NCI-H460 (cell line): ENCODE measurements around the gene KCNC4. TPM values are rescaled to one million over a fixed set of nuclear protein-coding genes. Genes with fewer than 3 reads are reported as not detected.

Experiments used
- DNase-seq: peaks from one replicate; pipeline ENCODE4 v3.0.0-alpha.2; 2016; ENCODE audit warnings: low read depth; ENCODE audit errors: extremely low read depth
- total RNA-seq: library from RNA; depleted of rRNA; stranded (reverse); fragments of >200 nt; shearing (Covaris generic); gene quantifications from 2 replicates; pipeline ENCODE4 v1.2.3, GENCODE V29; 2014

Gene KCNC4
- total RNA-seq, 1 experiment from 2014 or later = 1.8 TPM

DNA sequence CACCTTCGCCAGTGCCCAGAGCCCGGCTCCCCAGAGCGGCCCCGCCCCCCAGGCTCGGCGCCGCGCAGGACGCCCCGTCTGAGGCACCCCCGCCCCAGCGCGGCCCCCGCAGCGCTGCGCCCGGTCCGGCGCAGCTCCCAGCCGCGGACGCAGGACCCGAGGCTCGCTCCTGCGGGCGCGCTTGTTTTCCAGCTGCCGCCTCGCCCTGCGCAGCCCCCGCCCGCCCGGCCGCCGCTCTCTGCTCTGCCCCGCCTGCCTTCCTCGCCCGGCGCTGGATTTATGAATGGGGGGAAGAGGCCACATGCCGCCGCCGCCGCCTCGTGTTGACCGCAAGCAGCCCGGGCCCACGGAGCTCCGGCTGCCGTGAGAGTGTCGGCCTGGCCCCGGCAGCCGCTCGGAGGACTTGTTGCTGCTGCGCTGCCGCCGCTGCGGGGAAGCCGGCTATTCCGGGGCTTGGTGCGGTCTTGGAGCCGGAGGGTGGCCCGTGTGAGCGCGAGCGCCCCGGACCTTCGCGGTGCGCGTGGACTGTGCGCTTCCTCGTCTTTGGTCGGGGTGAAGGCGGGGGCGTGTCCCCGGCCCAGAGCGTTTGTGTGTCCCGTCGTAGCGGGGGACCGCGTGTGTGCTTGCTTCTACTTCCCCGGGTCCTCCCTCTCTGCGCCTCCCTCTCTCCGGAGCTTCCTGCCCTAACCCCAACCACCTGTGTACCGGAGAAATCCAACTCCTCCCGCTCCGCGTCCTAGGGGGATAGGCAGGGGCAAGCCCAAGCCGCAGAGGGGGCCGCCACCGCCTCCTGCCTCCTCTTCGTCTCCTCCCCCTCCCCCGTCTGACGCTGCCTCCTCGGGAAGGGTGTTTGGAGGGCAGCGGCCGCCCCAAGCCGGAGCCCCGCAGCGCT, 736 bp downstream of the KCNC4 start:
- no peak for DNase-seq

GRCh38 chr1:110211496-110212168, 1.5 kb downstream of the KCNC4 start:
- no peak for DNase-seq

- DNase-seq = no peak
Measured at GRCh38 chr1:110212169-110213142, 2.3 kb downstream of the KCNC4 start.

DNA sequence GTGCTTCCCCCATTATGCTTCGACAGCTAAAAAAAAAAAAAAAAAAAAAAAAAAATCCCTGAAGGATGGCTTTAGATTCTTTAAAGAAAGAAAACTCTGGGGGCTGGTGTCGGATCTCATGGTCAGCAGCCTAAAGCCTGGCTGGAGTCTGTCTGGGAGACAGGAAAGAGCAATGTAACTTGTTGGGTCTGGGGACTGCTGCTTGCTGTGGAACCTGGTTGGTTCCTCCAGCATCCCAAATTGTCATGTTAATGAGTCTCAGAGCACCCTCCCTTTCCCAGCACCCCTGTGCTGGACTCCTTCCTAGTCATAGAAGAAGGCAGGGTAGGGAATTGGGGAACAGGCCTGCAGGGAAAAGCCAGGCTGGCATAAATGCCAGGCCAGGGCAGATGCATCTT, 3.0 kb downstream of the KCNC4 start:
- DNase-seq = no peak

GRCh38 chr1:110214454-110215404, 4.6 kb downstream of the KCNC4 start:
- DNase-seq = no peak

GRCh38 chr1:110215621-110216515, 5.8 kb downstream of the KCNC4 start:
- DNase-seq = no peak

DNA sequence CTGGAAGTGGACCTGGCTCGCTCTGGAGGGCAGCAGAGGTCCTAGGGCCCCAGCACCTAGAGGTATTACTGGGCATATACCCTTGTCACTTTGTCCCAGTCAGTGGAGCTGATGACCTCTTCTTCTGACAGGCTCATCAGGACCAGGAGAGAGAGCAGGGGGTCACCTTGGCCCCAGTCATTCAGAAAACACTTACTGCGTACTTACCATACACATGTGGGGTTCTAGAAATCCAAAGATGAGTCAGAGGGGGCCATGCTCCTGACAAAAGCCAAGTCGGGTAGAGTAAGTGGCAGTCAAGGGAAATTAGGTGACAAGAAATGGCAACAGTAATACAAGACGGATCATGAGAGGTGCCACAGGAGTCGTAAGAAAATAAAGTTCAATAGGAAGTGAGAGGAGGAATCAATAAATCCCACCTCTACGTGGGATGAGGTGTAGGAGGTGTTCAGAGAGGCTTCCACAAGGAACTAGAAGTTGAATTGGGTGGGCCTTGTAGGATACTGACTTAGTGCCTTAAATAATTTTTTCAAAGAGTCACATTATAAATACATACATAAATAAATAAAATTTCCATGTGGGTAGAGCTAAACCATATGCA, 6.8 kb downstream of the KCNC4 start:
- DNase-seq = no peak

GRCh38 chr1:110218137-110218536, 8.0 kb downstream of the KCNC4 start:
- DNase-seq = no peak

DNA sequence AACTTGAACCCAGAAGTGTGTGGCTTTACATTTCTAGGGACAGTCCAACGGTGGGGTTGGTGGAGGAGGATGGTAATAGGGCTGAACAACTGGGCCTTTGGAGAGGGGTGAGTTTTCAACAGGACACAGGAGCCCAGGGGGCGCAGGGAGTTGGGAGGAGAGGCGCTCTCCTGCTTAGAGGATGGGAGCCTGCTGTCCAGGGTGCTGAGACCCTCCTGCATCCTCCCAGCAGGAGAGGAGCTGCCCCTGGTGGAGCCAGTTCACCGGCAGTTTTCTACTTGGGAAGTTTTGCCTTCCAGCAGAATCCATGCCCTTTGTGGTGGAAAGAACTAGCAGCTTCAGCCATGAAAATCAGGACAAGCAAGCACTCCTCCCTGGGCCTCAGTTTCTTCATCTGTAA, 8.6 kb downstream of the KCNC4 start:
- DNase-seq = no peak

DNA sequence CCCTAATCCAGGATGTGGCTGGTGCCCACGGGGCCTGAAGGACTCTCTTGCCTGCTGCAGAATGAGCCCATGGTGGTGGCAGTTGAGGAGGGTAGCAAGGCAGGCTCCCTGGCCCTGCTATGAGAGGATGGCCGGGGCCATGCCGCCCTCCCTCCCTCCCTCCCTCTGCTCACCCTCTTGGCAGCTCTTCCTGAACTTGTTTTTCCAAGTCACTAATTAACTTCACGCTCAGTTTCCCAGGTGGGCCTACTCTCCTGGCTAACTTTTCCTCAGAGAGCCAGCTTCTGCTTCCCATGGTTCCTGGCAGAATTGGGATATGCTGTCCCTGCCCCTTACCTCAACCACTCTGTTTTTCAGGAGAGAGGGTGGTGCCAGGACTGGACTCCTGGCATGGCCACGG, 10.2 kb downstream of the KCNC4 start:
- DNase-seq = no peak

DNA sequence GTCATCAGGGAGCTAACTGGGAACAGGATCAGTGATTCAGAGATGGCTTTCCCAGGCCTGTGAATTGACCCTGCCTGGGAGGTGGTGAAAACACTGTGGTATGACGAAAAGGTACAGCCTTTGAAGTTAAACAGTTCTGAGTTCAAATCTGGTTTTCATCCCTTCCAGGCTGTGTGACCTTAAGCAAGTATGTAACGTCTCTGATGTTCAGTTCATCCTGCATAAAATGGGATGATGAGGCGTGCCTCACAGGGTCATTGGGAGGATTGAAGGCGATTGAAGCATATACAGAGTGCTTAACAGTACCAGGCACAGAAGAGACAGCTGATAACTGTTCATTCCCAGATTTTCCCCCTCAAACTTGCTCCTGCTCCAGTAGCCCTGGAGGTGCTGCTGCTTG, 11.0 kb downstream of the KCNC4 start:
- no peak for DNase-seq

- no peak for DNase-seq
Measured at GRCh38 chr1:110223127-110223526, 13.0 kb downstream of the KCNC4 start.

DNA sequence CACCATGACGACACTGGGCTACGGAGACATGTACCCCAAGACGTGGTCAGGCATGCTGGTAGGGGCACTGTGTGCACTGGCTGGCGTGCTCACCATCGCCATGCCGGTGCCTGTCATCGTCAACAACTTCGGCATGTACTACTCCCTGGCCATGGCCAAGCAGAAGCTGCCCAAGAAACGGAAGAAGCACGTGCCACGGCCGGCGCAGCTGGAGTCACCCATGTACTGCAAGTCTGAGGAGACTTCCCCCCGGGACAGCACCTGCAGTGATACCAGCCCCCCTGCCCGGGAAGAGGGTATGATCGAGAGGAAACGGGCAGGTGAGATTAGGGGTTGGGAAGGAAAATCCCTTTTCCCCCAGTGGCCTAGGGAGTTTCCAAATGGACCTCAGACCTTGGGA, 13.5 kb downstream of the KCNC4 start:
- DNase-seq = no peak

- no peak for DNase-seq
Measured at GRCh38 chr1:110224240-110224995, 14.3 kb downstream of the KCNC4 start.

- DNase-seq = no peak
Measured at GRCh38 chr1:110225212-110225611, 15.1 kb downstream of the KCNC4 start.

GRCh38 chr1:110225756-110226404, 15.8 kb downstream of the KCNC4 start:
- no peak for DNase-seq

DNA sequence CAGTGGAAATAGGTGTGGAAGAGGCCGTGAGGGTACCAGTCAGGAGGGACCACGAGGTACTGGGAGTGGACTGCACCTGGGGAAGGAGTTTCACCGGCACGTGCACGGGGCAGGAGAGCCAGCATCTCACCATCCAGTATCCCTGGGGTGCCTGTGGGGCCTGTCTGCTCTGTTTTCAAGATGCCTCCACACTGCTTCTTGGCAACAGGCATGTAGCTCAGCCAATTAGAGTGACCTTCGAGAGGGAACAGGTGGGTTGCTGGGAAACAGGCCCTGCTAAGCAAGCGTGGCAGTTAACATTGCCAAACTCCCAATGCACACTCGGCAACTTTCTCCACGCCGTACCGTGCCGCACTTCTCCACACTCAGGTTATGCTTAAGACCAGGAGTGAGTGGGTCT, 17.7 kb downstream of the KCNC4 start:
- DNase-seq = no peak
